ENCODE data around the gene SLIT3. TPM values are rescaled to one million over a fixed set of nuclear protein-coding genes. Genes with fewer than 3 reads are reported as not detected.

Gene SLIT3
- total and polyA plus RNA-seq, 10 of the 15 experiments (the other 5 are each of a cell fraction or from before 2014, with no cell fraction given), result 0.05 TPM; not detected in 9

GRCh38 chr5:168723037-168723436, 577.9 kb downstream of the SLIT3 start:
- SMC1A ChIA-PET (ENCODE audit: uncharacterized antibody, unreplicated experiment), result no interaction called here
- POLR2A ChIA-PET, result interaction anchor here (0.6 kb wide), 1 partner anchor 95 kb away, joined by 8 read pairs; no protein-coding TSS in a partner anchor
- H3K27ac ChIP-seq (ENCODE audit: control insufficient read depth, insufficient read depth), result no peak overlapping the region
- FAIRE-seq (no peak), DNase-seq (ENCODE audit: low read depth, low spot score) (no peak), ATAC-seq (no peak)
- no peak overlapping the region for H2AFZ ChIP-seq (ENCODE audit: control insufficient read depth, low read depth, low read length)
- intact Hi-C loops (cut with micrococcal nuclease; ENCODE audit: unreplicated experiment), result no loop called here
- RAD21 ChIA-PET (ENCODE audit: unreplicated experiment), result no interaction called here
- H3K9ac ChIP-seq (ENCODE audit: control insufficient read depth, insufficient read depth, low read length), result no peak overlapping the region
- no peaks in the 10 kb centered on the region for H3K79me2 ChIP-seq (ENCODE audit: control insufficient read depth, insufficient read depth, low read length)
- no peak overlapping the region for H3K4me2 ChIP-seq (ENCODE audit: control insufficient read depth, insufficient read depth)
- H3K27me3 ChIP-seq (replicated peaks in 1 of 2; ENCODE audit: control insufficient read depth in 2 of 2, insufficient read depth in 2 of 2, low read length in 1 of 2), result no peaks in the 10 kb centered on the region
- in situ Hi-C loops (cut with MboI), result no loop called here
- no peaks in the 10 kb centered on the region for H4K20me1 ChIP-seq (ENCODE audit: control insufficient read depth, insufficient read depth)
- no peaks in the 10 kb centered on the region; the same call in 1 of the 3 replicates for H3K9me3 ChIP-seq (replicated peaks; ENCODE audit: control insufficient read depth, insufficient read depth, low read length)
- WGBS (ENCODE audit: insufficient coverage, insufficient replicate concordance, low lambda C conversion rate, missing lambda C conversion rate), result 39% methylated on average over 3 of the region's 3 CpGs
- CTCF ChIA-PET, result interaction anchor here (1.1 kb wide), 1 partner anchor 12 kb away, joined by 4 read pairs; no protein-coding TSS in a partner anchor
- TF ChIP-seq IRF5 (IDR thresholded peaks at IDR 0.05; ENCODE audit: borderline replicate concordance) (no peak), USF2 (IDR thresholded peaks at IDR 0.05; ENCODE audit: borderline replicate concordance, low read depth, low read length) (no peak), DPF2 (IDR thresholded peaks at IDR 0.05) (no peak), EGR1 (IDR thresholded peaks at IDR 0.05; ENCODE audit: borderline replicate concordance in 1 of 2, low read depth in 2 of 2, low read length in 2 of 2) (no peak)
- H3K36me3 ChIP-seq (ENCODE audit: control insufficient read depth in 2 of 2, insufficient read depth in 2 of 2, low read length in 1 of 2), result no peaks in the 10 kb centered on the region
- H3K4me3 ChIP-seq, result no peak overlapping the region
- H3K4me1 ChIP-seq (ENCODE audit: control insufficient read depth, insufficient read depth, low read length), result no peaks in the 10 kb centered on the region
- BruUV-seq (replicated peaks), result no TSS peak

- DNase-seq (ENCODE audit: low read depth, low spot score), result no peak
- BruUV-seq (replicated peaks), result no TSS peak
- no peaks in the 10 kb centered on the region for H3K27me3 ChIP-seq (replicated peaks in 1 of 2; ENCODE audit: control insufficient read depth in 2 of 2, insufficient read depth in 2 of 2, low read length in 1 of 2)
- H4K20me1 ChIP-seq (ENCODE audit: control insufficient read depth, insufficient read depth), result no peaks in the 10 kb centered on the region
- H3K4me1 ChIP-seq (ENCODE audit: control insufficient read depth, insufficient read depth, low read length), result no peaks in the 10 kb centered on the region
- SMC1A ChIA-PET (ENCODE audit: uncharacterized antibody, unreplicated experiment), result no interaction called here
- intact Hi-C loops (cut with micrococcal nuclease; ENCODE audit: unreplicated experiment) (no loop called here), in situ Hi-C loops (cut with MboI) (no loop called here)
- no peak for FAIRE-seq
- no peak overlapping the region for H3K4me2 ChIP-seq (ENCODE audit: control insufficient read depth, insufficient read depth)
- POLR2A ChIA-PET, result no interaction called here
- RAD21 ChIA-PET (ENCODE audit: unreplicated experiment), result no interaction called here
- no peak overlapping the region for H3K27ac ChIP-seq (ENCODE audit: control insufficient read depth, insufficient read depth)
- no peak overlapping the region for H3K9ac ChIP-seq (ENCODE audit: control insufficient read depth, insufficient read depth, low read length)
- H2AFZ ChIP-seq (ENCODE audit: control insufficient read depth, low read depth, low read length), result no peak overlapping the region
- no peak for ATAC-seq
- H3K79me2 ChIP-seq (ENCODE audit: control insufficient read depth, insufficient read depth, low read length), result no peaks in the 10 kb centered on the region
- no peaks in the 10 kb centered on the region for H3K9me3 ChIP-seq (replicated peaks; ENCODE audit: control insufficient read depth, insufficient read depth, low read length)
- WGBS (ENCODE audit: insufficient coverage, insufficient replicate concordance, low lambda C conversion rate, missing lambda C conversion rate), result 71% methylated on average over 7 of the region's 7 CpGs
- CTCF ChIA-PET, result no interaction called here
- H3K36me3 ChIP-seq (ENCODE audit: control insufficient read depth in 2 of 2, insufficient read depth in 2 of 2, low read length in 1 of 2), result no peaks in the 10 kb centered on the region
- H3K4me3 ChIP-seq, result no peak overlapping the region
- TF ChIP-seq IRF4 (IDR thresholded peaks at IDR 0.05; ENCODE audit: low read depth, low read length), result no peak
- TF ChIP-seq HDAC6 (IDR thresholded peaks at IDR 0.05; ENCODE audit: unreplicated experiment), result no peak
- TF ChIP-seq IRF3 (IDR thresholded peaks at IDR 0.05), result no peak
- no peak for TF ChIP-seq ZBTB11 (CRISPR knock-in tag; IDR thresholded peaks at IDR 0.05)
Measured at GRCh38 chr5:168721966-168722365, 579.0 kb downstream of the SLIT3 start.
